CD4-positive, alpha-beta T cell (primary cell): ENCODE data around the gene SDHB. TPM values are rescaled to one million over a fixed set of nuclear protein-coding genes. Genes with fewer than 3 reads are reported as not detected.

Experiments
- ATAC-seq: fragments of 200-7000 bp; cut with Tn5 transposase; one replicate; pipeline ENCODE4 v1.10.0; 2022; ENCODE audit warnings: mild to moderate bottlenecking; ENCODE audit not compliant: poor library complexity
- CTCF ChIA-PET: fragments of 350-600 bp; sonication (Branson Sonifier 250); formaldehyde crosslinking; loops from one replicate; lab custom pipeline; 2021; ENCODE audit warnings: antibody characterized with exemption, inconsistent platforms; lab: Charles Lee
- POLR2A ChIA-PET: fragments of 350-600 bp; sonication (Branson Sonifier 250); formaldehyde crosslinking; loops from one replicate; lab custom pipeline; 2021; ENCODE audit warnings: antibody characterized with exemption, inconsistent platforms; lab: Charles Lee
- DNase-seq, 14 experiments: peaks; one replicate each; pipeline ENCODE4 v3.0.0-alpha.2; 2013 to 2020; ENCODE audit warnings: mixed read lengths in 2 of 14
- H3K27ac ChIP-seq, 2 donors: one replicate each; pipeline versions ENCODE4 v1.5.1 to v1.7.0; 2013; ENCODE audit warnings: low read length in 2 of 2, low read depth in 1 of 2, mild to moderate bottlenecking in 1 of 2
- H3K27me3 ChIP-seq, 2 experiments: 1 replicate in 1 of 2; 2 replicates in 1 of 2; pipeline versions ENCODE4 v1.6.1 to v1.7.0; 2013; ENCODE audit warnings: low read length in 2 of 2, control low read depth in 1 of 2, mild to moderate bottlenecking in 1 of 2, moderate library complexity in 1 of 2; ENCODE audit not compliant: insufficient read depth in 2 of 2, control insufficient read depth in 1 of 2
- H3K36me3 ChIP-seq: one replicate; pipeline ENCODE4 v1.6.1; 2013; ENCODE audit warnings: low read length, control low read depth; ENCODE audit not compliant: insufficient read depth
- H3K4me1 ChIP-seq: one replicate; pipeline ENCODE4 v1.6.1; 2013; ENCODE audit warnings: low read length, control low read depth; ENCODE audit not compliant: insufficient read depth
- H3K4me3 ChIP-seq: one replicate; pipeline ENCODE4 v1.5.1; 2013; ENCODE audit warnings: mild to moderate bottlenecking, low read length, moderate library complexity
- H3K9me3 ChIP-seq, 2 experiments: 1 replicate in 1 of 2; 2 replicates in 1 of 2; pipeline versions ENCODE4 v1.6.1 to v1.7.0; 2013; ENCODE audit warnings: low read length in 2 of 2, mild to moderate bottlenecking in 2 of 2, control low read depth in 1 of 2, moderate library complexity in 1 of 2; ENCODE audit not compliant: control insufficient read depth in 1 of 2, insufficient read depth in 1 of 2
- H3K27ac Mint-ChIP-seq: one replicate; pipeline ENCODE4 v1.8.0; 2020; ENCODE audit warnings: mixed read lengths
- H3K27me3 Mint-ChIP-seq: one replicate; pipeline ENCODE4 v1.8.0; 2021; ENCODE audit warnings: mixed read lengths
- H3K36me3 Mint-ChIP-seq: one replicate; pipeline ENCODE4 v1.8.0; 2021; ENCODE audit warnings: low read depth, mixed read lengths
- H3K4me1 Mint-ChIP-seq: one replicate; pipeline ENCODE4 v1.8.0; 2021; ENCODE audit warnings: low read depth, mixed read lengths
- H3K4me3 Mint-ChIP-seq: one replicate; pipeline ENCODE4 v1.8.0; 2020; ENCODE audit warnings: mild to moderate bottlenecking, mixed read lengths
- H3K9me3 Mint-ChIP-seq: one replicate; pipeline ENCODE4 v1.8.0; 2020; ENCODE audit warnings: mixed read lengths
- CTCF ChIP-seq: fragments of 200-600 bp; IDR thresholded peaks from one replicate; pipeline ENCODE4 v1.8.0; 2022; ENCODE audit warnings: antibody characterized with exemption, mild to moderate bottlenecking
- intact Hi-C, 2 experiments: fragments of 100-400 bp; cut with DNase I in 1 of 2; cut with micrococcal nuclease in 1 of 2; formaldehyde crosslinking; loops; one replicate each; pipeline versions ENCODE4 v1.15.1 to v1.9.0; 2023 to 2025; cut with DNase I, micrococcal nuclease
- total RNA-seq, 174 experiments: library from RNA in 2 of 174; stranded (reverse) in 2 of 174; gene quantifications; one replicate each; pipeline ENCODE4 v1.2.3 and lab custom pipeline; 2021 to 2026

SDHB gene
- total RNA-seq, 2 experiments from 2014 or later = 53.9 to 56.2 TPM

GRCh38 chr1:17059391-17060305 lies 5.8 kb upstream of the SDHB start:
- peak; percentile 68 for ATAC-seq
- ChIA-PET CTCF (no interaction called here), POLR2A (no interaction called here)
- H3K36me3 ChIP-seq = no peaks in the 10 kb centered on the region
- Mint-ChIP-seq H3K4me3 (no peak overlapping the region), H3K36me3 (no peaks in the 10 kb centered on the region), H3K4me1 (no peaks in the 10 kb centered on the region), H3K27ac (no peak overlapping the region), H3K9me3 (no peaks in the 10 kb centered on the region), H3K27me3 (peaks cover 10% of the 10 kb centered on the region)
- H3K4me1 ChIP-seq = peaks cover under 1% of the 10 kb centered on the region
- no peak overlapping the region for H3K27ac ChIP-seq
- DNase-seq = peak in 7 of 14 experiments; percentile 6 to 72 (median 25)
- no peak for TF ChIP-seq CTCF
- intact Hi-C loops = loop anchor here in 1 of 2 experiments (5.0 to 10.0 kb wide), 5 partner anchors 178 to 1645 kb away; partner anchors contain the start of gene ZBTB17
- H3K4me3 ChIP-seq = no peak overlapping the region
- no peaks in the 10 kb centered on the region for H3K27me3 ChIP-seq
- no peaks in the 10 kb centered on the region for H3K9me3 ChIP-seq

- no peaks in the 10 kb centered on the region for H3K9me3 Mint-ChIP-seq
- Histone ChIP-seq H3K36me3 (no peaks in the 10 kb centered on the region), H3K4me1 (peaks cover 19% of the 10 kb centered on the region), H3K27me3 (no peaks in the 10 kb centered on the region), H3K9me3 (no peaks in the 10 kb centered on the region), H3K4me3 (no peak overlapping the region), H3K27ac (no peak overlapping the region)
- intact Hi-C loops = loop anchor here in 1 of 2 experiments (10.0 kb wide), 3 partner anchors 852 to 1642 kb away; partner anchors contain the start of gene ZBTB17
- H3K27me3 Mint-ChIP-seq = peaks cover 2% of the 10 kb centered on the region
- POLR2A ChIA-PET = no interaction called here
- H3K36me3 Mint-ChIP-seq = peaks cover 8% of the 10 kb centered on the region
- ATAC-seq = no peak
- H3K27ac Mint-ChIP-seq = no peak overlapping the region
- no peak for DNase-seq
- CTCF ChIA-PET = no interaction called here
- TF ChIP-seq CTCF = no peak
- H3K4me1 Mint-ChIP-seq = peaks cover 26% of the 10 kb centered on the region
- peak overlapping the region; percentile 48 for H3K4me3 Mint-ChIP-seq
Observed at GRCh38 chr1:17056551-17056950, 2.7 kb upstream of the SDHB start.

- intact Hi-C loops = loop anchor here in 1 of 2 experiments (10.0 kb wide), 3 partner anchors 851 to 1641 kb away; partner anchors contain the start of gene ZBTB17
- Mint-ChIP-seq H3K27me3 (no peaks in the 10 kb centered on the region), H3K27ac (no peak overlapping the region), H3K36me3 (peaks cover 16% of the 10 kb centered on the region), H3K4me1 (peaks cover 33% of the 10 kb centered on the region), H3K4me3 (peak overlapping the region; percentile 69), H3K9me3 (no peaks in the 10 kb centered on the region)
- H3K27ac ChIP-seq = no peak overlapping the region
- no peaks in the 10 kb centered on the region for H3K27me3 ChIP-seq
- no peak for TF ChIP-seq CTCF
- ATAC-seq (no peak), DNase-seq (no peak)
- peaks cover 19% of the 10 kb centered on the region for H3K4me1 ChIP-seq
- no peak overlapping the region for H3K4me3 ChIP-seq
- POLR2A ChIA-PET = no interaction called here
- no peaks in the 10 kb centered on the region for H3K36me3 ChIP-seq
- CTCF ChIA-PET = no interaction called here
- H3K9me3 ChIP-seq = no peaks in the 10 kb centered on the region
Observed at GRCh38 chr1:17055801-17056200, 2.0 kb upstream of the SDHB start.
